ENCODE measurements around the gene CH25H.

DNA sequence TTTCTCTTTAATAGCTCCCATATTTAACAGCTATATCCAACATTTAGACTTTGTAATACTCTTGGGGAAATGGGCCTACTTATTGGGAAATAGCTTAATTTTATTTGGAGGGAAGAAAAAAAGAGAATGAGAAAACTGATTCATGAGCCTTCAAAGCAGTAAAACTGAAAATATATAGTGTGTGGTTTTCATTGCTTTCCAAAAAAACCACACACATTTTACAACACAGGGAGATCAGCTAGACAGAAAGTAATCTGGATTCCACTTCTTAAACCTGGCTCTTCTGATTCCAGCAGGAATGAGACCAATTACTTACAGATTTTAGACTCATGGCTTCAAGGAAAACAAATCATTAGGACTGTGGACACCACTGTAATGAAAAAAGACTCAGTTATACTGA lies 48.7 kb downstream of the CH25H start:
- TF ChIP-seq, protein P1, sequence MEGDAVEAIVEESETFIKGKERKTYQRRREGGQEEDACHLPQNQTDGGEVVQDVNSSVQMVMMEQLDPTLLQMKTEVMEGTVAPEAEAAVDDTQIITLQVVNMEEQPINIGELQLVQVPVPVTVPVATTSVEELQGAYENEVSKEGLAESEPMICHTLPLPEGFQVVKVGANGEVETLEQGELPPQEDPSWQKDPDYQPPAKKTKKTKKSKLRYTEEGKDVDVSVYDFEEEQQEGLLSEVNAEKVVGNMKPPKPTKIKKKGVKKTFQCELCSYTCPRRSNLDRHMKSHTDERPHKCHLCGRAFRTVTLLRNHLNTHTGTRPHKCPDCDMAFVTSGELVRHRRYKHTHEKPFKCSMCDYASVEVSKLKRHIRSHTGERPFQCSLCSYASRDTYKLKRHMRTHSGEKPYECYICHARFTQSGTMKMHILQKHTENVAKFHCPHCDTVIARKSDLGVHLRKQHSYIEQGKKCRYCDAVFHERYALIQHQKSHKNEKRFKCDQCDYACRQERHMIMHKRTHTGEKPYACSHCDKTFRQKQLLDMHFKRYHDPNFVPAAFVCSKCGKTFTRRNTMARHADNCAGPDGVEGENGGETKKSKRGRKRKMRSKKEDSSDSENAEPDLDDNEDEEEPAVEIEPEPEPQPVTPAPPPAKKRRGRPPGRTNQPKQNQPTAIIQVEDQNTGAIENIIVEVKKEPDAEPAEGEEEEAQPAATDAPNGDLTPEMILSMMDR (conservative IDR thresholded peaks at IDR 0.05), result no peak
- no peak for TF ChIP-seq ZFX (IDR thresholded peaks at IDR 0.05)

Data from C4-2B (cell line).